Renal pelvis (tissue), 4 donors: Measurements from ENCODE around the gene ARHGAP24. TPM values are rescaled to one million over a fixed set of nuclear protein-coding genes. Genes with fewer than 3 reads are reported as not detected.
"Not testable (repeated sequence)": the region's sequence is repeated elsewhere in the genome, so short reads cannot be mapped to it uniquely, and the experiment has no call there.

Source experiments
- DNase-seq: peaks from one replicate; pipeline ENCODE4 v3.0.0-alpha.2; 2013
- polyA plus RNA-seq, 3 donors: library from polyadenylated mRNA; unstranded; fragments of 120-200 nt; gene quantifications; one replicate each; pipeline ENCODE4 v1.2.1, GENCODE V29; 2013; ENCODE audit not compliant: insufficient read length in 3 of 3

The ARHGAP24 gene
- polyA plus RNA-seq, 3 donors: 105 to 139 (median 106) TPM

DNA sequence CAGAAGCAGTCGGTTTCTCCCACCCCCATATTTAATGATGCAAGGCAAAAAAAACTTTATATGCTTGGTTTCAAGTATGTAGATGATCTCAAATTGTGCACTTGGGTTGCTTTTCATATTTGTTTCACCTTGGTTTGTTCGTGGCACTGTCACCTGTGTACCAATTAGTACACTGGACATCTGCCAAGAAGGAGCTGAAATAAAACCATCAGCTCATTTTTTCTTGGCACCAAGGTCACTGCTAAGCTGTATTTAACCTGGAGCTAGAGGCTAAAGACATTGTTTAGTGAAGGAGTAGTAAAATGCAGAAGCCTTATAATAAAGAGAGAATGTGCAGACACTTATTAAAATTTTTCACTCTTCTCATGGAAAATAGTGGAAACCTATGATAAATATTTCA lies 430.8 kb downstream of the ARHGAP24 start:
- DNase-seq: no peak

DNA sequence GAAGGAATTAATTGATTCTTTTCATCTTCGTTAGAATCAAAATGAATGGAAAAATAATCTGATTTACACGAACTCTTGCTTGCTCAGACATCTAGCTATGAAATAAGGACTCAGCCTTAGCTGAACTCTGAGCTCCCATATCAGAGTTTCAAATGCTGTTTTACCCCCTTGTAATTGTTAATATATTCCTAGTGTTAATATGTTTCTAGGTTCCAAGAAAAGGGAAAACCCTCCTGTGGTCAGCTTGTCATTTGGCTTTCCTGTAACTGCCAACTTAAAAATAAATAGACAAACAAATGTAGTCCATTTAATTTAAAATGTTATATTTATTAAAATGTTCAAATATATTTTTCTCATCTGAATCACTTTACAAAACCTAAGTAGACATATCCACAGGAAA lies 432.1 kb downstream of the ARHGAP24 start:
- DNase-seq: no peak

DNA sequence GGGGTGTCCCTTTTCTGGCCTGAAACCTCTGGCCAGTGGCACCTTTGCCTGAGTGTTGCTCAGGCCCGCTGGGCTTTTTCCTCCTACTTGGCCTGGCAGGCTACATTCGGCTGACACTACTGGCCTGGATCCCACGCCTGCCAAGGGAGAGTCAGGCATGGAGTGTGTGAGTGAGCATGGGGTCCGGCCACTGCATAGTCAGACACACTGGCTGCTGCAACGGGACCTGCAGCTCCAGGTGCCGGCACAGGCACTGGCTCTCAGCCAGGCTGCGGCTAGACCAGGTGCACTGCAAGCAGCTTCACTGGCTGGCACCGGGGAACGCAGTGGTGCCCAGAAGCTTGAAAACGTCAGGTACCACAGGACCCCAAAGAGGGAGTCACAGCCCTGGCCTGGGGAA lies 434.9 kb downstream of the ARHGAP24 start:
- no peak for DNase-seq

DNA sequence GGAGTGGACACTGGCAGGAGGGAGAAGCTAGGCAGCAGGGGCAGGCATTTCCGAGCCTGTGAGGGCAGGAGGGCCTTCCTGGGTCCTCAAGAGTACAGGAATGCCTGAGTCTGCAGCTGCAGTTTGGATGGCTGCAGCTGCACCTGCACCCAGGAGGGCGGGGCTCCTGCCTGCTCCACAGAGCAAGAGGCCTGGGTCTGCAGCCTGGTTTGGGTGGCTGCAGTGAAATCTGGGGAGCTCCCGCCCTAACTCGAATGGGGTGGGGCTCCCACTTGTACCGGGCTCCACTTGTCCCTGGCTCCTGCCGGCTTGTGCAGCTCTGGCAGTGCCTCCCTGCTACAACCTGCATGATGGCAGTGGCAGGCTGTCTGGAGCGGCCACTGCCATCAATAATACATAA lies 436.0 kb downstream of the ARHGAP24 start:
- no peak for DNase-seq

DNA sequence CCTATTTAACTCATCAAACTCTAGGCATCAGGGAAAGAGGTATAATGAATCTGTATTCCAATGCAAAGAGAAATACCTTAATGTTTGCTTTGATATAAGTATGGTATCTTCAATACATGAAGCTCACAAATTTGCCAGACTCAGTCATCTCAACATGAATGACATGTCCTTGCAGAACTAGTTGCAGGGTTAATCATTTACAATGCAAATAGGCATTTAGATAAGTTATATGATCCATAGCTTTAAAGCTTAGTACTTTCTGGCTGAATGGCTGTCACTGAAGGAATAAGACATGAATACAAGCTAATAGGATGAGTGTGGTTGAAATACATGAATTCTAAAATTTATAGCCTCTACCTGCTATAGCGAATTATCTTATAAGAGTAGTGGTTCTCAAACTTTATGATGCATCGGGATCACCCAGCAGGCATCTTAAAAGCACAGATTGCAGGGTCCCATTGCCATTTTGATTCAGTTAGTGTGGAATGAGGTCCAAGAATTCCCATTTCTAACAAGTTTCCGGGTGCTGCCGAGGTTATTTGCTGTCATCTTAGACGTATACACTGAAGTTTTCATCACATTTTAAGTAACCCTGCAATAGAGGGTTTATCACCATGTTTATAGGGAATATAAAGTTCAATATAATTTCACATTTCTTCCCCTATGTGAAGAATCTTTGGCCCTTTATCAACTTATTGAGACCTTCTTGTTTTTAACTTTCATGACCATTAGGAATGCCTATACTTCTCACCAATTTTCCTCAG lies 439.2 kb downstream of the ARHGAP24 start:
- no peak for DNase-seq

DNA sequence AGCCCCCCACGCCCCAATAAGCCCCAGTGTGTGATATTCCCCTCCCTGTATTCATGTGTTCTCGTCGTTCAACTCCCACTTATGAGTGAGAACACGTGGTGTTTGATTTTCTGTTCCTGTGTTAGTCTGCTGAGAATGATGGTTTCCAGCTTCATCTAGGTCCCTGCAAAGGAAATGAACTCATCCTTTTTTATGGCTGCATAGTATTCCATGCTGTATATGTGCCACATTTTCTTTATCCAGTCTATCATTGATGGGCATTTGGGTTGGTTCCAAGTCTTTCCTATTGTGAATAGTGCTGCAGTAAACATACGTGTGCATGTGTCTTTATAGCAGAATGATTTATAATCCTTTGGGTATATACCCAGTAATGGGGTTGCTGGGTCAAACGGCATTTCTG lies 440.6 kb downstream of the ARHGAP24 start:
- not testable (repeated sequence) for DNase-seq

DNA sequence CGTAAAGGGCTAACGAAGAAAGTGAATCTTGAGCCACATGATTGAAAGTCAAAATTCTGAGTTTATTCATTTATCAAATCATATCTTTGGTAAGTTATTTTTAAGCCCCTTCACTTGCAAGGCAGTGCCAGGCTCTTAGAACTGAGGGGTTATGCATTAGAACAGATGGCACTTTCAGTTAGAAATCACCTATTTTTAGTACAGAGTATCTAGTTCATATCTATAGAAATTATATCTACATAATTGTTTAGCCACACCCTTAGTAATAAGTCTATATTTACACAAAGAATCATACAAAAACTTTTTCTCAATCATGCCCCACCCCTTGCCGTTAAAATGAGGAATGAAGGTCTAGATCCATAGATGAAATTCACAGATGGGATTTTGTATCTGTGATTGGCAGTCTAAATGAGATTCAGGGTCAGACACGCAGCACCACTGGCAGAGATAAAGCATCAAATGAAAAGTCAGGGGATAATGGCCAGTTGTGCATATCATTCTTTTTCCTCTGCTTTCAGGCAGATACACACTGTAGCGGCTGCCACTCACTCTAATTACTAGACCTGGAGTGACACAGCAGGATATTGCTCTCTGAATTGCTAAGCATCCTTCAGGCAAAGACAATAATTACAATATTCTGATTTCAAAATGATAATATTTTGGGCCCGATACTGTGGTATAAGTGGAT lies 444.4 kb downstream of the ARHGAP24 start:
- DNase-seq: no peak

DNA sequence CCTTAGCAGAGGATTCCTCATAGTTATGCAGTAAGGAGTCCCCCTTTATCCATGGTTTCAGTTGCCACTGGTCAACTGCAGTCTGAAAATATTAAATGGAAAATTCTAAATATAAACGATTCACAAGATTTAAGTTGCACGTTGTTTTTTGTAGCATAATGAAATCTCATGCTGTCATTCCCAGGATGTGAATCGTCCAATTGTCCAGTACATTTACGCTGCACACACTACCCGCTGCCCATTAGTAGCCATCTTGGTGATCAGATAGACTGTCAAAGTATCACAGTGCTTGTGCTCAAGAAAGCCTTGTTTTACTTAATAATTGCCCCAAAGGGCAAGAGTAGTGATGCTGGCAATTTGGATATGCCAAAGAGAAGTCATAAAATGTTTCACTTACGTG lies 450.1 kb downstream of the ARHGAP24 start:
- DNase-seq: no peak

DNA sequence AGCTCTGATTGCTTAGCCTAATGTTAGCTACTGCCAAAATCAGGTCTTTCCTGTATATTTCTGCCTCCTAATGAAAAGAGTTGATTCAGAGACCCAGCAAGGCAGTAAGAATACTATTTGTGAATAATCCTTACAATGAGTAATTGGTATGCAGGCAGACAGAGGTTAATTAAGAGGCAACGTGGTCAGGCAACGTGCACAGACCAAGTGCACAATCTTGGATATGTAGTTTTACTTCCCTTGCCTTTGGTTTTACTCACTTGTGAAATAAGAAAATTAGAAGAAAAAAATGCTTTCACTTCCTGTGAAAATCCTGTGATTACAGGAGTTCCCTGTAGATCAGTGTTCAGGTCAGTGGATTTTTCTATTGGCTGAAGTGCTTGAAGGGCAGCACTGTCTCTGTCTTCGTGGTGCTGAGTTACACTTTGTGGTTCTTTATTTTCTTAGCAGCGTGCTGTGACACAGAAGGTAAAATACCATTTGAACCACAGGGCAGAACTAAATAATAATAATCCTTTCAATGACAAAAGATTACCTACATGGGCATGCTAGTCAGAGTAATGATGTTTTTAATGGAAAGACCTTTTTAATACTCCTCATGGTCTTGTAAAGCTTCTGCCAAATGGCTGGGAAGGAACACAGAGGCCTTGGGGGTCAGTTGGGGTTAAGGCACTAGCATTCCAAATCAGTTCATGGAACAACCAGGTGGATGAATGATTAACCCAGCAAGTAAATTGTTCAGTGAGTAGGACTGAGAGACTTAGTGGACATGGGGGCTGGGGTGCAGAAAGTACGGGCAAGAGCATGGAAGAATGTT lies 454.0 kb downstream of the ARHGAP24 start:
- peak; percentile 87 for DNase-seq

DNA sequence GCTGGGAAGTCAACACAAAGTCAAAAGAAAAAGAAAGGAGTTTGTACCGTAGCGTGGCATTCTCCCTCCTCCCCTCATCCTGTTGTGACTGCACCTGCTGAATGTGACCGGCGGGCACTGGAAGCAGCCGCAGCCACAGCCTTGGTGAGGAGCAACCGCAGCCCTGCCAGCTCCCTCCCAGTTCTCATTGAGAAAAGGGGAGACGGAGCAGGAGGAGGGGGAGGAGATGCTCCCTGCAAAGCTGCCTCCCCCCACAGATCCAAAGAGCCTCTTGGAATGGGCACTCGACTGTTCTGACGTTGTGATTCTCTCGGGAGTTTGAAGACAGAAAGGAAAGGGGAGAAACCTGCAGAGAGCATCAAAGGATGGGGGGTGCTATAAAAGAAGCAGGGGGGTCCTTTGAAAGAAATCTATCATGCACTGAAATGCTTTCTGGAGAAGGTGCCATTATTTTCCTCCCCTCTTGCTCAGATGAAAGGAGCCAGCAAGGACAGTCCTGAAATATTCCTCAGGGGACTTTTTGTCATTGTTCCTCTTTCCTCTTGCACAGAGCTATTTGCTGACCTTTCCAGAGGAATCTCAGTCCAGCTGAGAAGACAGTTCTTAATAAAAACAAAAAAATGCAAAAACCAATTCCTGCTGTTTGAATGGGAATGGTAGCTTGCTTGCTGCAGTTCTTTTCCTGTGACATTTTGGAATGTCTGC lies 455.2 kb downstream of the ARHGAP24 start:
- DNase-seq: no peak

DNA sequence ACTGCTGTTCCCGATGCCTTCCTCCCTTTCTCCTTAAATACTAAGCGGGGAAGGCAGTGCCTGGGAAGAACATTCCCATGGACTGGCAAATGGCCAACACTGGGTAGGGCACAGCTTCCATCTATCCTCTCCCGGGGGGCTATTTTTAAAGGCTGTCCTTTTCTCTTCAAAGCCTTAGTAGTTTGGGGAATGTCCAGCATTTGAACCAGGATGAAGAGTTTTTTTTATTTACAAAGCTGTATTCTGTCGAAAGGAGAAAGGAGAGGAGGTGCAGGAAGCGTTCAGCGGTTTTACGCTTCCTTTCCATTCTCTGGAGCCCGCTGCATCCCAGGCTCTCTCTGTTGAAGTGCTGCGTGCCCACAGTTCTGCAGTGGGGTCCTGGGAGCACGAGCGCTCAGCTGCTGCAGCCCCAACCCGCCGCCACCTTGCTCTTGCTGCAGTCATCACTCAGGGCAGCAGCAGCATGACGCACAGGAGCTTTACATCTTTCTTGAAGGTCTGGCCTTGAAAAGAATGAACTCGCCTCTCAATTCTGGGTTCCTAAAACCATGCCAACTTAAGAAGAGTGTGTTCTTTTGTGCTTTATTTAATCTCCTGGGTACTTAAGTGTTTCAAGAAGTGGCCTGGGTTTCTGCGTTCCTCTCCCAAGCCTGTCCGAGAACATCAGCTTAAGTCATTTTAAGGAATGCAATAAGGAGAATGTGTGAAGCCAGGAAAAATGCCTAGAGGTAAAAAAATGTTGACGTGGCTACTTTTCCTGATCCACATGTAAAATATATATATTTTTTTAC lies 457.7 kb downstream of the ARHGAP24 start:
- DNase-seq: no peak

DNA sequence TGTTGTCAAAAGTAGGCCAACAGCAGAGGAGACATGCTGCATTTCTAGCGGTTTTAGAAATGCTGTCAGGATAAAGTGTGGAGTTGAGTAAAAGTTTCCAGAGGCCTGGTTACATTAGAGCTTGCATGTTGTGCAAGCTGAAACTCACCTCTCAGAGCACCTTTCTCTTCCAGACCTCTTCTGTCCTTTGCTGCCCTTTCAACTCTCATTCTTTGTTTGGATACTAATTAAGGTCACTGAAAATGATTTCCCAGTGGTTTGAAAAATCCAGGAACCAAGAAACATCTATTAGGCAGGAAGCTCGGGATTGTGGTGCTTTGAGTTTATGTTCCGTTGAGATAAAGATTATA lies 458.3 kb downstream of the ARHGAP24 start:
- no peak for DNase-seq

DNA sequence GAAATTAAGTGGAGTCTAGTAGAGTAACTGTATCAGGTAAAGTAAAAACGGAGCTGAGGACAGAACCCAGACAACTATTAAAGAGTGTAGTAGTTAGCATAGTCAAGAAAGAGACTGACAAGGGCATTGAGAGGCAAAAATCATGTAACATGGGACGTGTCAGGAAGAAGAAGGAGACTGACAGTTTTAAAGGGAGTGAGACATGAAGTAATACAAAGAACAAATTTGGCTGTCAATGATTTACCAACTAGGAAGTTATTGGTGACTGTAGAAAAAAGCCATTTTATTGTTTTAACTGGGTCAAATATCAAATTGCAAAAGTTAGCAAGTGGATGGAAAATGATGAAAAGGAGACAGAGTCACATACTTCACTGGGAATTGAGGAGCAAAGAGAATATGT lies 462.6 kb downstream of the ARHGAP24 start:
- no peak for DNase-seq

DNA sequence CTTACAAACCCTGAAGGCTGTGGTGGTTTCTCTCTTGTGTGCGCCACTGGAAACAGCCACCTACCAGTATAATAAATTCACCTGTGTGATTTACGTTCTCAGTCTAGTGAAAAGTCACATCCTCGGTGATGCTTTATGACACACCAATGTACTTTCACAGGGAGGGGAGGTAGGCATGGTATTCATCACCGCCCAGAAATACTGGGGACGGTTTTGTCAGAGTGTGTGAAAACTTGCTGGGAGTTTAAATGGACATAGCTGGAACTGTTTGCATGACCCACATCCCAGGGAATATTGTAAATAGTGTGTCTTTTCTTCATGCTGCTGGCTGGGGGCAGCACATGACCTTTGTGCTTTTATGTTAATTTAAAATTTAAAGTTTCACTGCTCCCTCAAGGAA lies 463.1 kb downstream of the ARHGAP24 start:
- no peak for DNase-seq

DNA sequence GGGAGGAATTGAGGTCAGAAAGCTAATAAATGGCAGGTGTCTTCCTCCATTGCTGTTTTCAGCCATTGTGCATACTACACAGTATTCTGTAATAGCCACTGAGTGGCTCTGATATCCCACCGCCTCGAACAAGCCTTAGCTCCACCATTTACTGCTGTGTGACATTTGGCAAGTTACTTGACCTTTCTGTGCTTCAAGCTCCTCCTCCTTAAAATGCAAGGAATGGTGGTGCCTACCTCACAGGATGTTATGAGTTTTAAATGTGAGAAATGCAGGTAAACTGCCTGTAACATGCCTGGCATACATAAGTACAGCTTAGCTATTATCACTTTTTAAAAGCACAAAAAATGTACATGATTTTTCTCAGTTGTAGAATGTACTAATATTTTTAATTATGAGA lies 464.0 kb downstream of the ARHGAP24 start:
- DNase-seq: no peak

DNA sequence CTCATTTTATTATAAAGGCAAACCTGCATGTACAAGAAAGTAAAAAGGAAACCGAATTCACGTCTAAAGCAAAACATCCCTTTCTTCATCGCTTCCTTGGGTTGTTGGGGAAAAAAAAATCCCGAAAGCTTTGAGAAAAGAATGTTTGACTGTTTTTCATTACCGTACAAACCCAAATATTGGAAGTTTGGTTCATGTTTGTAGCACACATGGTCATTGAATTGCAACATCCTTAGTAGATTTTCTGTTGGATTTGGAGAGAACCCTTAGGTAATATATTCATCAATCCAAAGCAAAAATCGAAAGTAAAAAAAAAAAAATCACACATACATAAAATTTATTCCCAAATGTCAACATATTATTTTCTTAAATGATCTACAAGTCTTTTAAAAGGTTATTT lies 464.6 kb downstream of the ARHGAP24 start:
- no peak for DNase-seq

DNA sequence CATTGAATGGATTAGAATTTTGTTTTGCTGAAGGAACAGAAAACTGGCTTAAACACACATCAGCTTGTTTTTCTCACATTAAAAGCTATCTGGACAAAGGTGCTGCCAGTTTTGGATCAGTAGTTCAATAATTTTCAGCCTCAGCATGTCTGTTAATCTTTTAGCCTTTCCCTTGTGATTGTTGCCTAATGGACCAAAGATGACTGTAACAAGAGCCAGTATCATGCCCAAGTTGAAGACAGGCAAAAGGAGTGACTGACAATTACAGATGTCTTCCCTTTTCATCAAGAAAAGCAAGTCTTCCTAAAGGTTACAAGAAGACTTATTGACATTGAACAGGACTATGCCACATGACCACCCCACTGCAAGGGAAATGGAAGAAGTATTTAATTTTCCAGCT lies 465.2 kb downstream of the ARHGAP24 start:
- no peak for DNase-seq

DNA sequence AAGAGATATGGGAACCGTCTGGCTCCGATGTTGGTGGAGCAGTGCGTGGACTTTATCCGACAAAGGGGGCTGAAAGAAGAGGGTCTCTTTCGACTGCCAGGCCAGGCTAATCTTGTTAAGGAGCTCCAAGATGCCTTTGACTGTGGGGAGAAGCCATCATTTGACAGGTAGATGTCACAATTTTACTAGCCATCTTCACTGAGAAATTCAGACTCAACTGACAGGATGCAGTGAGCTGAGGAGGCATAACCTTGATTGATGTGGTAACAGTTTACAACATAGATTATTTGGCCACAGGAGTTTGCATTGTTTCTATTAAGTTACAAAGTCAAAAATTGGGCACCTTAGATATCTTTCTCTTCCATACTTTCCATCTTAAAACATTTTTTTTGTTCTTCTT lies 467.2 kb downstream of the ARHGAP24 start:
- DNase-seq: no peak

DNA sequence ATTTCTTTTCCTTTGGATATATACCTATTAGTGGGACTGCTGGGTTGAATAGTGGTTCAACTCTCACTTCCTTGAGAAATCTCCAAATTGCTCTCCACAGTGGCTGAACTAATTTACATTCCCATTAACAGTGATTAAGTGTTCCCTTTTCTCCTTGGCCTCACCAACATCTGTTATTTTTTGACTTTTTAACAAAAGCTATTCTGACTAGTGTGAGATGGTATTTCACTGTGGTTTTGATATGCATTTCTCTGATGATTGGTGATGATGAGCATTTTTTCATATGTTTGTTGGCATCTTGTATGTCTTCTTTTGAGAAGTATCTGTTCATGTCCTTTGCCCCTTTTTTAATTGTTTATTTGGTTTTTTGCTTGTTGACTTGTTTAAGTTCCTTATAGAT lies 471.9 kb downstream of the ARHGAP24 start:
- no peak for DNase-seq

DNA sequence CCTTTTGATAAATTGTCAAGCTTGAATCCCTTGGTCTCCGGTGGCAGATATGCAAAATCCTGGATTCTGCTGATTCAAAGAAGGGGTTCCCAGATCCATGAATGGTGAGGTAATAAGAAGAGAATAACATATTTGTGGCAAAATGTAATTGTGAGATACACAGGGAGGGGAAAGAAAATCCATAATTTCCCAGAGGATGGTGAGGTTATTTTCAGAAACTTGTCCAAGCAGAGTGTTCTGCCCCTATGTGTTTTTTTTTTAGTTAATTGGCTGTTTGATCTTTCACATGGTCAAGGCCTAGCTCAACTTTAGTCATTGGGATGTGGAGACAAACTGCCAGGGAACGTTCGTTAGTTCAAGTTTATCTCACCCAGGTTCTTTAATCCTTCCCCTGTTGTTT lies 476.1 kb downstream of the ARHGAP24 start:
- DNase-seq: no peak

DNA sequence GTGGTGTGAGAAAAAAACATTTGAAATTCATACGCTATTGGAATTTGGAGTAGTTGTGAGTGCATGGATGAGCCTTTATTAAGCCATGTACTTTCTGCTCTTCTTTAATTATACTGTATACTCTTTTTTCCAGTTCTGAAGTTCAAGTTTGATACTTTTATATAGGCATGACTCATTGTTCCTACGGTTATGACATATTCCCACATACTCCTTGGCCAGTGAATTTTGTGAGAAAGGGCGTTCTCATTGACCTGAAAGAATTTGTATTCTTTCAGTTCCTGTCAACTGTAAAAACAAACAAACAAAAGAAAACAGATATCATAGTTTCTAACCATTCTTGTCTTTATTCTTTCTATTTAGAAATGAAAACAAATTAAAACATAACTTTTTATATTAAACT lies 477.6 kb downstream of the ARHGAP24 start:
- no peak for DNase-seq
